Mucosa of descending colon (tissue), 3 donors: ENCODE measurements around the gene RPAP3. TPM values are rescaled to one million over a fixed set of nuclear protein-coding genes. Genes with fewer than 3 reads are reported as not detected.

Experiments used
- ATAC-seq: fragments of 200-7000 bp; cut with Tn5 transposase; one replicate; pipeline ENCODE4 v1.9.1; 2020; ENCODE audit warnings: mild to moderate bottlenecking, moderate library complexity
- DNase-seq, 3 donors: peaks; one replicate each; pipeline ENCODE4 v3.0.0-alpha.2; 2020
- H3K36me3 ChIP-seq: fragments of 200-600 bp; one replicate; pipeline ENCODE4 v1.8.0; 2021; ENCODE audit warnings: low read depth, mild to moderate bottlenecking
- H3K4me1 ChIP-seq: fragments of 200-600 bp; one replicate; pipeline ENCODE4 v1.8.0; 2021; ENCODE audit warnings: low read depth, mild to moderate bottlenecking
- H3K4me3 ChIP-seq: fragments of 200-600 bp; one replicate; pipeline ENCODE4 v1.8.0; 2021; ENCODE audit warnings: mild to moderate bottlenecking
- H3K9me3 ChIP-seq: fragments of 200-600 bp; one replicate; pipeline ENCODE4 v1.8.0; 2021; ENCODE audit warnings: mild to moderate bottlenecking
- intact Hi-C, 2 donors: fragments of 100-400 bp; cut with DNase I in 1 of 2; cut with micrococcal nuclease in 1 of 2; formaldehyde crosslinking; loops; one replicate each; pipeline versions ENCODE4 v1.11.0 to v1.11.1; 2022; cut with DNase I, micrococcal nuclease
- long read RNA-seq, 2 donors: library from polyadenylated mRNA; unstranded; transcript quantifications; one replicate each; pipeline ENCODE4 v2.0.0, GENCODE V29; 2019 to 2021
- total RNA-seq, 3 donors: library from RNA; stranded (reverse); fragmentation: NEBNext Ultra II Directional in 2 of 3; extraction: Animal tissue kit (Norgen Biotek cat#: 25700) in 2 of 3; gene quantifications; one replicate each; pipeline versions ENCODE4 v1.2.1 to v1.2.4, GENCODE V29; 2021 to 2023
- TF ChIP-seq, protein P1 (sequence below): fragments of 200-600 bp; IDR thresholded peaks from one replicate; pipeline ENCODE4 v1.8.0; 2022; ENCODE audit warnings: antibody characterized with exemption, mild to moderate bottlenecking
- donor health status: DM: no; HTN: no; CAD: no; lungs with moderate emphysema.
- donor health status: DM: no; HTN: no; CAD: no.
- donor health status: DM: no; HTN: yes; CAD: no.

Gene RPAP3, protein sequence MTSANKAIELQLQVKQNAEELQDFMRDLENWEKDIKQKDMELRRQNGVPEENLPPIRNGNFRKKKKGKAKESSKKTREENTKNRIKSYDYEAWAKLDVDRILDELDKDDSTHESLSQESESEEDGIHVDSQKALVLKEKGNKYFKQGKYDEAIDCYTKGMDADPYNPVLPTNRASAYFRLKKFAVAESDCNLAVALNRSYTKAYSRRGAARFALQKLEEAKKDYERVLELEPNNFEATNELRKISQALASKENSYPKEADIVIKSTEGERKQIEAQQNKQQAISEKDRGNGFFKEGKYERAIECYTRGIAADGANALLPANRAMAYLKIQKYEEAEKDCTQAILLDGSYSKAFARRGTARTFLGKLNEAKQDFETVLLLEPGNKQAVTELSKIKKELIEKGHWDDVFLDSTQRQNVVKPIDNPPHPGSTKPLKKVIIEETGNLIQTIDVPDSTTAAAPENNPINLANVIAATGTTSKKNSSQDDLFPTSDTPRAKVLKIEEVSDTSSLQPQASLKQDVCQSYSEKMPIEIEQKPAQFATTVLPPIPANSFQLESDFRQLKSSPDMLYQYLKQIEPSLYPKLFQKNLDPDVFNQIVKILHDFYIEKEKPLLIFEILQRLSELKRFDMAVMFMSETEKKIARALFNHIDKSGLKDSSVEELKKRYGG
- total RNA-seq, result 10 to 100 TPM; 16.5 to 26.0 (median 20.0) TPM
- long read RNA-seq, donor 1, full-length matches to known transcripts, result 11 of 16 reads
- long read RNA-seq, donor 1, partial matches to known transcripts, result 2 of 16 reads
- long read RNA-seq, donor 1, other reads (novel, unspliced or antisense), result 3 of 16 reads
- long read RNA-seq, donor 2, full-length matches to known transcripts, result 5 of 9 reads
- long read RNA-seq, donor 2, partial matches to known transcripts, result 4 of 9 reads
- long read RNA-seq, donor 2, other reads (novel, unspliced or antisense), result 0 of 9 reads

DNA sequence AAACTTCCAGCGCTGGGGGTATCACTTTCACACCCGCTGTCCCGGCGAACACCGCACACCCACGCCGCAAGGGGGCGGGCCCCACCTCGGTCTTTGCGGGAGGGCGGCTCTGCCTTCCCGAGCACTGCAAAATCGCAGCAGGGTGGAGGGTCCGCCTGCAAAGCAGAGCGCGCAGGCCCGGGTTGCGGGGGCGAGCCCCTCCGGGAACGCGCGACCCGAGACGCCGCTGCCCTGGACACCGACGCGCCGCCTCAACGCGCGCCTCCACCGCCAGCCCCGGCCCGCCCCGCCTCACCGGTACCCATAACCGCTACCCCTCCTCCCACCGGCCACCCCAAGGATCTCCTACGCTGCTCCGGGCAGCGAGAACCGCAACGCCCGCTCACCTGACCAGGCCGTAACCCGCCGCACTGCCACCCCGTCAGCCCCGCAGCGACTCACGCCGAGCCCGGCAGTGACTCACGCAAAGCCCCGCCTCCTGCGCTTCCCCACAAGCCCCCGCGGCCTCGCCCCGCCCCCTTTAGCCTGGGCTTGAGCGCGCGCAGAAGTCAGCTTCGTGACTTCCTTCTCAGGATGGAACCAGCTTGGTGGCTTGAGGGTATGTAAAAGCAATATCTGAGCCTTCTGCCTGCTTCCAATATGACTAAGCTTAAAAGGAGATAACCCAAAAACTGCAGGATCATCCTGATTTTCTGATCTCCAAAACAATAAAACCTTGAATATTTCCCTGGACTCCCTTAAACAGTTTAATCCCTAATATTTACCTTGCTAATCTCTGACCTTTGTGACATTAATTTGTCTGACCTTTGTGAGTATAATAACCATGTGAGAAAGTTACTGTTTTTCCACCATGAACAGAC, at the start of gene RPAP3:
Gene RPAP3 (minus strand): TSS at position 465 of the 860 bp plus-strand sequence. CDS start 3,190 bp downstream, outside the sequence.
- Histone ChIP-seq H3K4me1 (no peaks in the 10 kb centered on the region), H3K36me3 (no peaks in the 10 kb centered on the region), H3K4me3 (peak within 1 kb of the TSS; percentile 96), H3K9me3 (no peaks in the 10 kb centered on the region)
- peak; percentile 99 for ATAC-seq
- TF ChIP-seq, protein P1, sequence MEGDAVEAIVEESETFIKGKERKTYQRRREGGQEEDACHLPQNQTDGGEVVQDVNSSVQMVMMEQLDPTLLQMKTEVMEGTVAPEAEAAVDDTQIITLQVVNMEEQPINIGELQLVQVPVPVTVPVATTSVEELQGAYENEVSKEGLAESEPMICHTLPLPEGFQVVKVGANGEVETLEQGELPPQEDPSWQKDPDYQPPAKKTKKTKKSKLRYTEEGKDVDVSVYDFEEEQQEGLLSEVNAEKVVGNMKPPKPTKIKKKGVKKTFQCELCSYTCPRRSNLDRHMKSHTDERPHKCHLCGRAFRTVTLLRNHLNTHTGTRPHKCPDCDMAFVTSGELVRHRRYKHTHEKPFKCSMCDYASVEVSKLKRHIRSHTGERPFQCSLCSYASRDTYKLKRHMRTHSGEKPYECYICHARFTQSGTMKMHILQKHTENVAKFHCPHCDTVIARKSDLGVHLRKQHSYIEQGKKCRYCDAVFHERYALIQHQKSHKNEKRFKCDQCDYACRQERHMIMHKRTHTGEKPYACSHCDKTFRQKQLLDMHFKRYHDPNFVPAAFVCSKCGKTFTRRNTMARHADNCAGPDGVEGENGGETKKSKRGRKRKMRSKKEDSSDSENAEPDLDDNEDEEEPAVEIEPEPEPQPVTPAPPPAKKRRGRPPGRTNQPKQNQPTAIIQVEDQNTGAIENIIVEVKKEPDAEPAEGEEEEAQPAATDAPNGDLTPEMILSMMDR, result peak; percentile 33
- DNase-seq, result peak; percentile 99
- intact Hi-C loops, result no loop called here

DNA sequence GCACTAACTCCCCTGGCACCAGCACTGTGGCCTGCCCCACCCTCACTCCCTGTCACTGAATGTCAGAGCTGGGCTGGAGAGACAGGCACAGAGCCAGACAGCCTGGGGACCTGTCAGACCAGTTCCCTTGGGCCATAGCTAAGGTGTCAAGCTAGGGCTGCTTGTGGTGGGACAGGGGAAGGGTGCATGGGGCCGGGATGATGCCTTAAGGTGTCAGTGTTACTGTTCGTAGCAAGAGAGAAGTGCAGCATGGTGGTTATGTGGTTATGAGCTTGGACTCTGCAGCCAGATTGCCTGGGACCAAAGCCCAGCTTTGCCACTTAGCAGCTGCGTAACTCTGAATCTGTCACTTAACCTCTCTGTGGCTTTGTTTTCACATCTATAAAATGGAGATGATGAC, 49.1 kb upstream of the RPAP3 start:
- no peaks in the 10 kb centered on the region for H3K9me3 ChIP-seq
- DNase-seq (peak; percentile 90 to 91 (median 90)), ATAC-seq (peak; percentile 71)
- intact Hi-C loops, result no loop called here
- TF ChIP-seq, protein P1, result no peak
- no peak overlapping the region for H3K4me3 ChIP-seq
- no peaks in the 10 kb centered on the region for H3K36me3 ChIP-seq
- peaks cover 47% of the 10 kb centered on the region for H3K4me1 ChIP-seq

DNA sequence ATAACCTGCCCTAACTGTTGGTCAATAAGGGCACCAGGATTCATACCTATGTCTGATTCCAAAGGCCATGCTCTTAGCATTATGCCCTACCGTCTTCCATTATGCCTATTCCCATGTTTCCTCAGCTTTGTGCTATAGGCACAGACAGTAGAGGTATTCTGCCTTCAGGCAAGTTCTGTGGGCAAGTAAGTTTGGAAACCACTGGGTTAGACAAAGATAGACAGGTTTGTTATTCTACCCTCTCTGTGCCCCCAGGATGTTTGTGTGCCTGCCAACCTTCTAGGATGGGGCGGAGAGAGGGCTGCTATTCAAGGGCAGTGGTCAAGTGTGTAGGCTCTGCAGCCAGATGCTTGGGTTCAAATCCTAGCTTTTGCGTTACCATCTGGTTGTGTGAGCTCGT, 48.3 kb upstream of the RPAP3 start:
- TF ChIP-seq, protein P1, result no peak
- H3K4me3 ChIP-seq, result no peak overlapping the region
- no peak for ATAC-seq
- H3K36me3 ChIP-seq, result no peaks in the 10 kb centered on the region
- H3K4me1 ChIP-seq, result peaks cover 44% of the 10 kb centered on the region
- no peaks in the 10 kb centered on the region for H3K9me3 ChIP-seq
- DNase-seq, result peak in 1 of 3 donors; percentile 27
- intact Hi-C loops, result no loop called here

DNA sequence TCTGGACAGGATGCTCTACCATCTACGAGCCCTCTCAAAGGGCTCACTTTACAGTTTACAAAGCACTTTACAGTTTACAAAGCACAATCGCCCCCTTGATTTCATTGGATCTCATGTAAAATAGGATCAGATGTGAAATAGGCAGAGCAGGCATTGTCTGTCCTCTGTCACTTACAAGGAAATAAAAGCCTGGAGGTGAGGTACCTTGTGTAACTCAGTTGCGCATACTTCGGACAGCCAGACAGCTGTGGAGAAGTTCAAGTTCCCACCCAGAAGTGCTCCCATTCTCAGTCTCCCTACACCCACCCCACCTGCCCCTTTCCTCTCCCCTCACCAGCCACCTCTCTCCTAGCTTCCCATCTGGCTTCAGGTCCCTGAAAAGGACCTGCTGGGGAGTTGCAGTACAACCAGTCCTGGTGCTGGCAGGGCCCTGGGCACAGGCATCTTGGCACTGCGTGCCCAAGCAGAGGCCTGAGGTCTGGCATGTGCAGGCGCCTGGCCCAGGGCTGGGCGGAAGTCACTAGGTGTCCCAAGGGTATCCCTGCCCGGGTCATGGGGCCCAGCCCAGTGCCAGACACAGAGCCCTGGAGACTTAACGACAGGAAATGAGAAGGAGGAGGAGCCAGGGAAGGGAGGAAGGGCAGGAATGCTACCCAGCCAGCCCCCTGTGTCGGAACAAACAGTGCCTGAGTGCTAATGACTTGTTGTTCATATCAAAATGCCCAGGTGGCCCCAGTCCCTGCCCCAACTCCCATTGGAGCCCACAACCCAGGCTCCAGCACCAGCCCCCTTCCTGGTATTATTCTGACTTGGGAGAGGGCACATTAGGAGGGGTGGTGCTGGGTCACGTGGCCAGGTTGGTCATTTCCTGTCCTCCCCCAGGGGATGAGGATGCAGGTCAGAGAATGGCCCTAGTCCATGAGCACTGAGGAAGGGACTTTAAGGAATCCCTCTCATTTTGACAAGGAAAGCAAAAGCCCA, 47.5 kb upstream of the RPAP3 start:
- DNase-seq (peak; percentile 75 to 87 (median 82)), ATAC-seq (peak; percentile 77)
- no peaks in the 10 kb centered on the region for H3K9me3 ChIP-seq
- peaks cover 40% of the 10 kb centered on the region for H3K4me1 ChIP-seq
- no peaks in the 10 kb centered on the region for H3K36me3 ChIP-seq
- TF ChIP-seq, protein P1, result no peak
- H3K4me3 ChIP-seq, result no peak overlapping the region
- intact Hi-C loops, result no loop called here
